OCI-LY1 (cell line): Measurements from ENCODE around the gene C6orf163.

Source experiments
- H2AFZ ChIP-seq: fragments of 200-600 bp; sonication (generic), shearing (Covaris generic); 2 replicates; pipeline ENCODE4 v1.6.0; 2014; ENCODE audit warnings: antibody characterized with exemption, mild to moderate bottlenecking, low read length
- H3F3A ChIP-seq: fragments of 200-600 bp; sonication (generic), shearing (Covaris generic); 2 replicates; pipeline ENCODE4 v1.6.0; 2014; ENCODE audit warnings: mild to moderate bottlenecking, antibody characterized with exemption, low read length, moderate library complexity; ENCODE audit not compliant: insufficient read depth
- H3K27ac ChIP-seq: fragments of 200-600 bp; sonication (generic); 2 replicates; pipeline ENCODE4 v1.5.1; 2014; ENCODE audit warnings: low read length, mixed run types, mild to moderate bottlenecking, low read depth; ENCODE audit not compliant: poor library complexity, severe bottlenecking
- H3K27me3 ChIP-seq: fragments of 200-600 bp; sonication (generic); 2 replicates; pipeline ENCODE4 v1.6.0; 2014; ENCODE audit warnings: antibody characterized with exemption, mild to moderate bottlenecking, low read length, moderate library complexity; ENCODE audit not compliant: insufficient read depth
- H3K36me3 ChIP-seq: fragments of 200-600 bp; sonication (generic); 2 replicates; pipeline ENCODE4 v1.6.1; 2014; ENCODE audit warnings: mild to moderate bottlenecking, antibody characterized with exemption, low read length, moderate library complexity, mixed read lengths; ENCODE audit not compliant: insufficient read depth
- H3K4me1 ChIP-seq: fragments of 200-600 bp; sonication (generic); 2 replicates; pipeline ENCODE4 v1.5.1; 2014; ENCODE audit warnings: mild to moderate bottlenecking, low read length, moderate library complexity; ENCODE audit not compliant: insufficient read depth, severe bottlenecking
- H3K4me2 ChIP-seq: fragments of 200-600 bp; sonication (generic), shearing (Covaris generic); 2 replicates; pipeline ENCODE4 v1.6.1; 2014; ENCODE audit warnings: low read length
- H3K4me3 ChIP-seq: fragments of 200-600 bp; sonication (generic); 2 replicates; pipeline ENCODE4 v1.5.1; 2014; ENCODE audit warnings: low read length, low read depth, mild to moderate bottlenecking, mixed read lengths; ENCODE audit not compliant: poor library complexity, severe bottlenecking
- H3K79me2 ChIP-seq: fragments of 200-600 bp; shearing (Covaris generic); 2 replicates; pipeline ENCODE4 v1.6.1; 2016; ENCODE audit warnings: mixed run types, low read length, mixed read lengths; ENCODE audit not compliant: insufficient read depth
- H3K9ac ChIP-seq: fragments of 200-600 bp; sonication (generic), shearing (Covaris generic); 2 replicates; pipeline ENCODE4 v1.6.1; 2014; ENCODE audit warnings: mild to moderate bottlenecking, low read length, mixed read lengths
- H3K9me2 ChIP-seq: fragments of 200-600 bp; sonication (generic), shearing (Covaris generic); 2 replicates; pipeline ENCODE4 v1.6.1; 2014; ENCODE audit warnings: low read depth, mild to moderate bottlenecking, low read length, mixed read lengths
- H3K9me3 ChIP-seq: fragments of 200-600 bp; shearing (Covaris generic); 2 replicates; pipeline ENCODE4 v1.6.1; 2014; ENCODE audit warnings: low read length, mixed read lengths
- H4K20me1 ChIP-seq: fragments of 200-600 bp; sonication (generic), shearing (Covaris generic); 2 replicates; pipeline ENCODE4 v1.6.0; 2016; ENCODE audit warnings: mild to moderate bottlenecking, low read length; ENCODE audit not compliant: insufficient read depth
- CTCF ChIP-seq: fragments of 200-600 bp; sonication (generic), shearing (Covaris generic); IDR thresholded peaks from 2 replicates; pipeline ENCODE4 v1.5.1; 2017; ENCODE audit warnings: mild to moderate bottlenecking, antibody characterized with exemption, low read length, moderate library complexity, mixed read lengths
- EZH2 ChIP-seq: fragments of 200-600 bp; sonication (generic), shearing (Covaris generic); IDR thresholded peaks from 2 replicates; pipeline ENCODE4 v1.8.0; 2017; ENCODE audit warnings: borderline replicate concordance, mixed run types, mild to moderate bottlenecking, antibody characterized with exemption, low read length, moderate library complexity, mixed read lengths

C6orf163 gene

GRCh38 chr6:87341899-87342298 lies 2.7 kb upstream of the C6orf163 start:
- Histone ChIP-seq H2AFZ (no peak overlapping the region), H3K4me2 (no peak overlapping the region), H3K27ac (no peak overlapping the region), H3K9me3 (no peaks in the 10 kb centered on the region), H3K9ac (no peak overlapping the region), H3K27me3 (no peaks in the 10 kb centered on the region), H3K9me2 (no peaks in the 10 kb centered on the region), H3K36me3 (0 out of 2 replicates have a peak, but pooled peaks cover 7% of the 10 kb centered on the region), H3F3A (no peaks in the 10 kb centered on the region), H3K79me2 (no peaks in the 10 kb centered on the region), H4K20me1 (no peaks in the 10 kb centered on the region), H3K4me3 (no peak overlapping the region), H3K4me1 (no peaks in the 10 kb centered on the region)
- TF ChIP-seq CTCF, result no peak
- no peak for TF ChIP-seq EZH2

- TF ChIP-seq EZH2 (no peak), CTCF (no peak)
Measured at GRCh38 chr6:87342829-87343228, 1.8 kb upstream of the C6orf163 start.

GRCh38 chr6:87346700-87347099 lies 2.1 kb downstream of the C6orf163 start:
- no peak overlapping the region for H3K9ac ChIP-seq
- no peaks in the 10 kb centered on the region for H3K27me3 ChIP-seq
- H4K20me1 ChIP-seq, result no peaks in the 10 kb centered on the region
- no peak for TF ChIP-seq CTCF
- no peak for TF ChIP-seq EZH2
- H2AFZ ChIP-seq, result no peak overlapping the region
- H3K4me3 ChIP-seq, result no peak overlapping the region
- H3K4me1 ChIP-seq, result no peaks in the 10 kb centered on the region
- H3K79me2 ChIP-seq, result no peaks in the 10 kb centered on the region
- no peak overlapping the region for H3K27ac ChIP-seq
- no peaks in the 10 kb centered on the region for H3K9me2 ChIP-seq
- no peaks in the 10 kb centered on the region for H3K36me3 ChIP-seq
- no peak overlapping the region for H3K4me2 ChIP-seq
- no peaks in the 10 kb centered on the region for H3K9me3 ChIP-seq
- no peaks in the 10 kb centered on the region for H3F3A ChIP-seq

More at GRCh38 chr6:87342829-87343228, 1.8 kb upstream of the C6orf163 start:
- Histone ChIP-seq H3K4me3 (no peak overlapping the region), H3K27ac (no peak overlapping the region), H3K4me1 (no peaks in the 10 kb centered on the region), H3K9me3 (no peaks in the 10 kb centered on the region), H3K27me3 (no peaks in the 10 kb centered on the region), H3K9ac (no peak overlapping the region), H4K20me1 (no peaks in the 10 kb centered on the region), H3F3A (no peaks in the 10 kb centered on the region), H3K4me2 (no peak overlapping the region), H3K79me2 (no peaks in the 10 kb centered on the region), H3K36me3 (0 out of 2 replicates have a peak, but pooled peaks cover 7% of the 10 kb centered on the region), H3K9me2 (no peaks in the 10 kb centered on the region), H2AFZ (no peak overlapping the region)
